HG02610 (cell line): Measurements from ENCODE around the gene SLC1A4.
A peak's percentile ranks its signal among the peaks of the same experiment; 100 is the strongest.
"Not testable (repeated sequence)": the region's sequence is repeated elsewhere in the genome, so short reads cannot be mapped to it uniquely, and the experiment has no call there.

ENCODE experiments used
- ATAC-seq: cut with Tn5 transposase; IDR thresholded peaks from one replicate; pipeline ENCODE4 v1.9.1; 2021; ENCODE audit warnings: mild to moderate bottlenecking, moderate library complexity; ENCODE audit not compliant: unreplicated experiment

The SLC1A4 gene

DNA sequence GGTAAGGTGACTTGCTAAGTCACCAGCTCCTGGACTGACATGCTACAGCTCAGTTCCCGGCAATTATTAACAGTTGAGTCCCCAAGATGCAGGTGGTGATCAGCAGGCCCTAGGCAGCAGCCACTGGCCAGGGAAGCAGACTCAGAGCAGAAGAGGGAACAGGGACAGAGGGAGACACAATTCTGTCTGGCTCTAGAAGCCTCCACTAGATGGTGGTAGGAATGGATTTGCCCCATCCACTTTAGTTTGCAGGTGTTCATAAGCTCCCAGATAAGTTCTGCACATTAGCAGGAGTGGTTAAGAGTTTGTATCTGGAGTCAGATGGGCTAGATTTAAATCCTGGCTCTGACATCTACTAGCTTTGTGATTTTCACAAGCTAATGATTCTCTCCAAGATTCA, 25.5 kb upstream of the SLC1A4 start:
- no peak for ATAC-seq

DNA sequence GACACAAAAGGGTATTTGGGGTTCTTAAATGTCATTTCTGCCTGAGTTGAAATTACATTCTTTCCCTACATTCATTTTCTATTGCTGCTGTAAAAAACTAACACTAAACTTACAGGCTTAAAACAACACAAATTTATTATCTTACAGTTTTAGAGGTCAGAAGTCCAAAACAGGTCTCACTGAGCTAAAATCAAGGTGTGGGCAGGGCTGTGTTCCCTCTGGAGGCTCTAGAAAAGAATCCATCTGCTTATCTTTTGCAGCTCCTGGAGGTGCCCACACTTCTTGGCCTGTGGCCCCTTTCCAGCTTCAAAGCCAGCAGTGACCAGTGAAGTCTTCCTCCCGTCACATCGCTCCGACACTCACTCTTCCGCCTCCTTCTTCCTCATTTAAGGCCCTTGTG, 23.2 kb upstream of the SLC1A4 start:
- ATAC-seq = no peak

DNA sequence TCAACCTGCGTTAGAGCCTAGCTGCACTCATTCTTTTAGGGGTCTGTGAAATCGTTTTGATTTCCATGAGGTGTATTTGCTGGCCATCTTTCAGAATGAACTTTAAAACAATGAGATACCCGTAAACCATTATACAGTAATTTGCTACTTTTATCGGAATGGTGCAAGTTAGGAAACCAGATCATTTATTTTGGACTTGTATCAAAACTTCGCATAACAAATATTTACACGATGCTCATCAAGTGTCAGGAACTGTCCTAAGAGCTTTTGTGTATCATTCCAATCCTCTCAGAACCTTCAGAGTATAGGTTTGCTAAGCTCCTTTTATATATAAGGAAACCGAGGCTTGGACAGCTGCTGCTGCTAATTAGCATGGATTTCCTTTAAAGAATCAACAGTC, 22.4 kb upstream of the SLC1A4 start:
- no peak for ATAC-seq

DNA sequence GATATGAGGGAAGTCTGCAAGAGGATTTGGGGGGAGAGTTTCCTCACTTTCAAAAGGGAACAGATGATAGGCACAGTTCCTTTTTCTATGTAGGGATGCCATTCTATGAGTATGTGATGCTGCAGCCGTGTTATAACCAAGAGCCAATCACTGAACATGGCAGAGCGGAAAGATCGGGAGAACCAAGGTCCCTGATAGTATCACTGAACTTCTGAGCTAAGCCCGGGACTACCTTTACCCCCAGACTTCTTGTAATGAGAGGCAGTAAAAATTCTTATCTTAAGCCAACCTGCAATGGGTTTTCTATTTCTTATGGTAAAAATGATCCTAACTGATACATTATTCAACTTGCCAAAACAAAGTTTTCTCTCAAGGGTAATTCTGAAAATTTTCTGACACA, 21.6 kb upstream of the SLC1A4 start:
- no peak for ATAC-seq

- not testable (repeated sequence) for ATAC-seq
Measured at GRCh38 chr2:64969086-64969485, 20.1 kb upstream of the SLC1A4 start.

DNA sequence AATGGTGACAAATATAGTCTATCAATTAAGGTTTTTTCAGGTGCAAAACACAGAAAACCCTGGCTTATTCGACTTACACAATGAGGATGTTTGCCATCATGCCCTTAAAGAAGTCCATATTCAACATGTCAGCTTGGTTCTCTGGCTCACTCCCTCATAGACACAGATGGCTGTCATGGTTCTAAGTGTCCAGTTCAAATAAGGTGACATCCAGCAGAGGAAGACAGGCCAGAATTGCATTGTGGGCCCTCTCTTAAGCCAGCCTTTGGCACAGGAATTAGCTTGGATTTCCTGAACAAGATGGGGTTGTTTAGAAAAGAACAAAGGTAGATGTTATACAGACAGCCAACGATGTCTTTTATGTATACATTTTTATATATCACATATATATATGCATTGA, 18.7 kb upstream of the SLC1A4 start:
- ATAC-seq = no peak

DNA sequence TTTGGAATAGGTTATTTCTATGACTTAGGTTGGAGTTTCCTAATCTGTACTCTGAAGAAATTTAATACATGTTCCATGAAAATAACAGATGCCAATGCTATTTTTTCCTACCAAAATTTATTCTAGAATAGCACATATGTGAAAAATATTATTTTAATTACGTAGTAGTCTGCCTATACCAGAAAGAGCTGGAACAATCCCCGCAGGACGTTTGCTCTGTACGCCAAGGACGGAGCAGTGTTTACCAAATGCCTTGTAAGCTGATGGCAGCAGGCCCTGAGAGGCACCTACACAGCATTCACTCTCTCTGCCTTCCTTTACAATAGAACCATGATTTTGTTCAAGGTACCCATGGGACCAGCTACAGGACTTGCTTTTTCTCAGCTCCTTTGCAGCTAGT, 16.8 kb upstream of the SLC1A4 start:
- no peak for ATAC-seq

DNA sequence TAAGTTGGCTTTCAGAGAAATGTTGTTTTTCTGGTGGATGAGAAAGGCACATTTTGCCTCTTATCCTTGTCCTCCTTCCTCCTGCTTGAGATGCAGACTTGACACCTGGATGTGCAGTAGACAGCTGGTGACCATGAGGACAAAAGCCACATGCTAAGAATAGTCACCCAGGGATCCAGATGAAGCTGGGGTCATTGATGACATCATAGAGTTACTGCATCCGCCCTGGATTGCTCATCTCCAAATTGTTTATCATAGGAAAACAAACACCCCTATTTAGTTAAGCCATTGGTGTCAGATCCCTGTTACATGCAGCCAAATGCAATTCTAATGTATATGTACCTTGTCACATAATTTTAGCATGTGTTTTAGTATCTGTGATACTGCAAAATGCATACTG, 16.3 kb upstream of the SLC1A4 start:
- ATAC-seq = no peak

GRCh38 chr2:64975232-64975821, 13.9 kb upstream of the SLC1A4 start:
- ATAC-seq = no peak

DNA sequence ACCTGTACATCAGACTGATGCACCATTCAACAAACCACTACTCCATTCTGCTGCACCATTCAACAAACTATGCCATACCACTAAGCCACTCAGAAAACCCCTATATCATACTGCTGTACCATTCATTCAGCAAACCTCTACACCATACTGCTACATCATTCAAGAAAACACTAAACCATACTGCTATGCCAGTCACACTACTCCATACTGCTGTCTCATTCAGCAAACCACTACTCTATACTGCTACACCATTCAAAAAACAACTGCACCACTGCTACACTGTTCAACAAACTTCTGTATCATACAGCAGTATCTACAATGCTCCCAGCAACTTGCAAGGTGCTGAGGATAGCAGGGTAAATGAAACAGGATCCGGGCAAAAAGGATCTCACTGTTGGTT, 12.9 kb upstream of the SLC1A4 start:
- ATAC-seq = no peak

- ATAC-seq = no peak
Measured at GRCh38 chr2:64978514-64979268, 10.5 kb upstream of the SLC1A4 start.

- ATAC-seq = no peak
Measured at GRCh38 chr2:64979744-64980143, 9.5 kb upstream of the SLC1A4 start.

DNA sequence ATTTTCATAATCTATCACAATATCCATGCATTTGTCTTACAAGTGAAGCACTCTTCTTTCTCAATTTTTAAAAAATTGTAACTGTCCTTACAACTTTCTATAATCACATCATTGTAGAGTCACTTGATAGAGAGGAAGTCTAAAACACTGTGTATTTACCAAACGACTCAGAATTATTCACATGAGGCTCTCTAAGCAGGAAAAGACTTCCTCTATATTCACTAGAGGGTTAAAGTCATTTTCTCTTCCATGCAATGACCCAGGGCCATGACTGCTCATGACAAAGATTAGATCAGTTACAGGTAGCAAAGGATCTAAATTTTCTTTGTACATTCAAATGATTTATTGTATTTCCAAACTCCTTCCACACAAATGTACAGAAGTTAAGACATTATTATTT, 9.0 kb upstream of the SLC1A4 start:
- no peak for ATAC-seq

DNA sequence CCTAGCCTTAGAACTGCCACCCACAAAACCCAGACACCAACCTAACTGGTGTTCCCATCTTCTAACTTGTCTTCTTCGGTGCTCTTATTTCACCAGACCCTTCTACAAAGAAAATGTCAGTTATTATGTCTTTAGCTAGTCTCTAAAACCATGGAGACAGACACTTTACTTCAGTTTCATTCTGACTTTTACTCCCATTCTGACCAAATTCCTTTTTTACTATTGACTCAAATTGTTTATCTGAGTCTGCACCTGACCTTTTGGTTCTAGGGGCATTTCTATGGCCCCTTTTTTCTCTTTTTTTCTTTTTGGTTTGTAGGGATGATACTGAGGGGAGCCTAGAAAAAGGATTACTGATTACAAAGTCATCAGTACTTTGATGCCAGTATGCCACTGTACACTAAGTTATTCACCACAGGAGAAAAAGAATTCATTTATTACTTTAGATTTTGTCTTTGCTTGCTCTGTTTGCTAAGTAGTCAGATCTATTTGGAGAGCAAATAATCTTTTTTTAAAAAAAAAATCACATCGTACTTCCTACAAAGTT, 6.8 kb upstream of the SLC1A4 start:
- ATAC-seq = peak; percentile 66

GRCh38 chr2:64982932-64983331, 6.3 kb upstream of the SLC1A4 start:
- no peak for ATAC-seq

DNA sequence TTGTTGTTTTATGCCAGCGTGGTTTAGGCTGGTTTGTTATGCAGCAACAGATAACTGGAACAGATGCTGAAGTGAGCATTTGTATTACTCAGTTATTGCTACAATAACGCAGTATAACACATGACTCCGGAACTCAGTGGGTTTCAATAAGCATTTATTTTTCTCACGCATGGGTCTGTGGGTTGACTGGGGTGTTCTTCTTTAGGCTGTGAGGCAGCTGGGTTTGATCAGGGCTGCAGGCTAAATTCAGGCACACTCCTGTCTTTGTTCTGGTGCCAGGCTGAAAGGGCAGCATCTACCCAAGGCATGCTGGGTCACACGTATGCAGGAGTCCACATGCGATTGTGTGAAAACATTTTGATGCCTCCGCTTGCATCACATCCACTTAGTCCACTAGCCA, 3.8 kb upstream of the SLC1A4 start:
- ATAC-seq = no peak

DNA sequence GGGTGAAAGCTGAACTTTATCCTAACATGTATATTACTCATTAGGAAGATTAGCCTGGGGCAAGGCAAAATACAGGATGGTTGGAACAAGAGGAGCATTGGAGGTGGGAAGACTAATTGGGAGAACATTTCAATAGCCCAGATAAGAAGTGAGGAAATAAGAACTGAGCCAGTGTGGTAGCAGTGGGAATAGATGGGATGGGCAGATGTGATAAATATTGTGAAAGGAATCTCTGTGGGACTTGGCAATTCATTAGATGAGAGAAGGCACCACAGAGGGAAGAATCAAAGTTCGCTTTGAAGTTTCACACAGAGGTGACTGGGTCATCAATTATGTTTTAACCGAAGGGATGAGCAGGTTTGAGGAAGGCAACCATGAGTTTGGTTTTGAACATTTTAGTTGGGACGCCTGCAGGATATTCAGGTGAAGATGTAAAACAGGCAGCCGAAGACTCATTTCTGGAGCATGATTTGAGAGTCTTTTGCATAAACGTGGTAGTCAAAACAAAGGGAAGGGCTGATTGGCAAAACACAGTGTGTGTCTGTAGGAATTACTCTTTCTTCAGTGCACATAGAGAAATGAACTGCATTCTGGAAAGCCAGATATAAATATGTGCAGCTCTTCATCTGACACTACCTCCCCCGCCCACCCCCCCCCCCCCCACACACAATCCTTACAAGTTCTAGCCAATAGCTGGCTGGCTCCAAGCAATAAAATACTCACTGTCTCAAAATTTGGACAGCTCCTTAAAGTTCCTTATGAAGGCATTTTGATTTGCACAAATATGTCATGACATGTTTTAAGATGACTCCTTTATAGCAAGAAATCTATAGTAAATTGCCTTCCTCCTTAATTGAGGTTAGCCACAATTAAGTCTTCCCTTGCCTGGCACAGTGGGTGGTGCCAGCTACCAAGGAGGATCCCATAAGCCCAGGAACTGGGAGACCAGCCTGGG, 1.9 kb upstream of the SLC1A4 start:
- peak; percentile 30 for ATAC-seq

DNA sequence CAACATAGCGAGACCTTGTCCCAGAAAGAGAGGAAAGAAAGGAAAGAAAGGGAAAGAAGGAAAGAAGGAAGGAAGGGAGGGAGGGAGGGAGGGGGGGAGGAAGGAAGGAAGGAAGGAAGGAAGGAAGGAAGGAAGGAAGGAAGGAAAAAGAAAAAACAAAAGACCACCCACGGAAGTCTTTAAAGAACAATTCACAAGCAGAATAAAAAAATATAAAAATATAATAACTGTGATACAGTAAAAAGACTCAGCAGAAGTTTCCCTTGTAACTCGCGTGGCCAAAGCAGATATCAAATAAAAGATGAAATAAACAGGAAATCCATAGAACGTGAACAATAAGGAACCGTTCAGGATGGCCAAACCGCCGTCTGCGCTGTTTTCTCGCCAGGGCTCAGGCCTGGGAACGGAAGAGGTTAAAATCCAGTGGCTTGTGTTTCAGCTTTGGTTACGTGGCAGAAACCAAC, 1.2 kb upstream of the SLC1A4 start:
- ATAC-seq = no peak

DNA sequence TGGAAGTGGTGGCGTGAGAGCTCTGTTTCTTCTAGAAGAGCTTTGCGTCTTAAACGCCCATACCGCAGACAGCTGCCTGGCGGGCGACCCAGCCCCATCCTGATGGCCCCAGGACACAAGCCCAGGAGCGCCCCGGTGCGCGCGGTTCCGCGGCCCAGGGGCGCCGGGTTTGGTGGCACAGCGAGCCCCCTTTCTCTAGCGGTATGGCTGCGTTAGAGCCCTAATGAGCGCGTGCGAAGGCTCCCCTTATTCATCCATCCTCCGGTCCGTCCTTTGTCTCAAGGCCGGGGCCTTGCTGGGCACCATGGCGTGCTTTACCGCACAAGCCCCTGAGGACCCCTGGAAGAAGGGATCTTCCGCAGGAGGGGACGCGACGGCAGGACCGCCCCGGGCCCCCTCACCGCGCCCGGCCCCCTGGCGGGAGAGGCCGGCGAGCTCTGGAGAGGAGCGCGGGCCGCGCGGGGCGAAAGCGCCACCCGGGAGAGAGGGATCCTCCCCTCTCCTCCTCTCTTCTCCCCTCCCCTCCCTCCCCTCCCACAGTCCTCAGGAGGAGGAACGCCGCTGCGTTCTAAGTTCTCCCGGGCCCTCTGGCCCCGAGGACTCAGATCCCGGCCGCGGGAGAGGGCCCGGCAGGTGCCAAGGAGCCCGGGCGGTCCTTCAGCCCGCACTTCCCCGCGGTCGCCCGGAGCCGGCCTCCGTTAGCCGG, 626 bp upstream of the SLC1A4 start:
- ATAC-seq = peak; percentile 28

DNA sequence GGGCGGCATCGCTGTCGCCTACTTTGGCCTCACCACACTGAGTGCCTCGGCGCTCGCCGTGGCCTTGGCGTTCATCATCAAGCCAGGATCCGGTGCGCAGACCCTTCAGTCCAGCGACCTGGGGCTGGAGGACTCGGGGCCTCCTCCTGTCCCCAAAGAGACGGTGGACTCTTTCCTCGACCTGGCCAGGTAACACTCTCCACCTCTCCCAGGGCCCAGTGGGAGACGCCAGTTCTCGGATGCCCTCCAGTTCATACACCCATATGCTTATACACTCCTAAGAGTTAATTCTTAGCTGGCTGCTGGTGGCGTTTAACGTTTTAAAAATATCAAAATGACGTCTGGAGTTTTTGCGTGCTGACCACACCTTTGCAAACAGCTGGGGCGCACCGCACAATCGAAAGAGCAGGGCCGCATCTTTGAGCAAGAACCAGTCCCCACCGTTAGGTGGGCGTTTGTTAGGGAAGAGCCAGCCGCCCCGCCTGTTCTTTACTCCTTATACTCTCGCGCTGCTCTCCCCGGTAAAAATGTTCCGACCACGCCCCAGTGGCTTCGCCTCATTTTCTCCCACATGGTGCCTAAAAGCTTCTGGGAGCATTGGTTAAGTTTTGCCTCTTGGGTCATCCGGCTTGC, 899 bp downstream of the SLC1A4 start:
- no peak for ATAC-seq
